GM23338 (cell line): ENCODE data around the gene RBM42.

Source experiments
- CTCF ChIP-seq, 2 experiments: fragments of 200-600 bp in 1 of 2; sonication (generic) in 1 of 2; conservative IDR thresholded peaks; 2 replicates each; pipeline versions ENCODE4 v1.5.1 to v1.6.1; 2016 to 2017; ENCODE audit warnings: antibody characterized with exemption in 2 of 2, low read depth in 2 of 2, mild to moderate bottlenecking in 2 of 2, moderate library complexity in 1 of 2
- EZH2 ChIP-seq: fragments of 200-600 bp; sonication (generic); IDR thresholded peaks from one replicate; pipeline ENCODE4 v1.8.0; 2017; ENCODE audit warnings: antibody characterized with exemption, mild to moderate bottlenecking, low read depth; ENCODE audit not compliant: unreplicated experiment
- POLR2AphosphoS5 ChIP-seq: IDR thresholded peaks from 2 replicates; pipeline ENCODE4 v1.6.1; 2016; ENCODE audit warnings: antibody characterized with exemption, low read depth
- REST ChIP-seq: IDR thresholded peaks from one replicate; pipeline ENCODE4 v1.6.1; 2018; ENCODE audit warnings: antibody characterized with exemption; ENCODE audit not compliant: unreplicated experiment

GRCh38 chr19:35650581-35650980, 21.7 kb downstream of the RBM42 start:
- TF ChIP-seq REST = no peak
- TF ChIP-seq CTCF (conservative IDR thresholded peaks at IDR 0.05; ENCODE audit: low read depth in 2 of 2) = no peak
- TF ChIP-seq POLR2AphosphoS5 = no peak
- TF ChIP-seq EZH2 = no peak
